ENCODE measurements around the gene TUBA1C. TPM values are rescaled to one million over a fixed set of nuclear protein-coding genes. Genes with fewer than 3 reads are reported as not detected.

The TUBA1C gene
- polyA plus RNA-seq, 1 of the 3 experiments (the other 2 are of a cell fraction), result 3.3 TPM

GRCh38 chr12:49276304-49277290 lies 11.7 kb downstream of the TUBA1C start (continued):
- TF ChIP-seq CTCF (IDR thresholded peaks at IDR 0.05) (no peak), FOSL2 (IDR thresholded peaks at IDR 0.05; ENCODE audit: borderline replicate concordance, low read depth) (no peak), EP300 (IDR thresholded peaks at IDR 0.05; ENCODE audit: borderline replicate concordance in 1 of 2, low read depth in 1 of 2, low read length in 1 of 2) (no peak)

DNA sequence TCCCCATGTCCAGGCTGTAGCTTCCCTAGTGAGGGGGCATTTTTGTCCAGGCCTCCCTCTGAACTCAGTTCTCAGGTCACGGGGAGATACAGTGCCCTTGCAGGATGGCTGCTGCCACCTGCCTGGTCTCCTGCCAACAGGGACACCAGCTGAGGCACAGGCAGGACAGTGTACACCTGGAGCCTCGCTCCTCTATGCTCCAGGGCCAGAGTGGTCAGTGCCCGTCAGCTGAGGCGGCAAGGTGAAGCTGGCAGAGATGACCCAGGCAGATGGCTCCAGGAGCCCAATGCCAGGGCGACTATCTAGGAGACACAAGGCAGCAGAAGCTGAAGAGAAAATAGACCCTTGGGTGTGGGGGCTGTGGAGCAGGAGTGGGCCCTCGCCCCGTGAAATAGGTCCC lies 12.6 kb downstream of the TUBA1C start:
- Histone ChIP-seq H3K4me1 (ENCODE audit: control insufficient read depth in 1 of 2, insufficient read depth in 2 of 2, low read depth in 1 of 2, low read length in 1 of 2) (peaks cover 0 to 16% of the 10 kb centered on the region in 2 experiments; a peak in 1 of 4 replicates), H3K9ac (no peak overlapping the region), H3K4me3 (ENCODE audit: low read depth in 2 of 2, low read length in 1 of 2) (no peak overlapping the region), H3K9me2 (no peaks in the 10 kb centered on the region), H3F3A (replicated peaks; ENCODE audit: insufficient read depth) (no peaks in the 10 kb centered on the region), H3K36me3 (replicated peaks in 1 of 2; ENCODE audit: control insufficient read depth in 1 of 2, insufficient read depth in 2 of 2, low read length in 1 of 2) (no peaks in the 10 kb centered on the region), H2AFZ (ENCODE audit: low read depth) (no peak overlapping the region), H3K27ac (ENCODE audit: low read depth in 2 of 2, low read length in 1 of 2) (no peak overlapping the region), H3K4me2 (no peak overlapping the region), H3K27me3 (ENCODE audit: insufficient read depth) (no peaks in the 10 kb centered on the region), H3K9me3 (no peaks in the 10 kb centered on the region), H4K20me1 (ENCODE audit: insufficient read depth) (no peaks in the 10 kb centered on the region), H3K79me2 (ENCODE audit: insufficient read depth) (no peaks in the 10 kb centered on the region)
- DNase-seq, result no peak
- TF ChIP-seq ELF1 (IDR thresholded peaks at IDR 0.05), result no peak
- no peak for TF ChIP-seq FOSL2 (IDR thresholded peaks at IDR 0.05; ENCODE audit: borderline replicate concordance, low read depth)
- TF ChIP-seq USF1 (IDR thresholded peaks at IDR 0.05; ENCODE audit: borderline replicate concordance, low read depth), result no peak
- TF ChIP-seq POLR2AphosphoS5 (IDR thresholded peaks at IDR 0.05; ENCODE audit: low read depth, low read length), result no peak
- TF ChIP-seq RFX5 (IDR thresholded peaks at IDR 0.05; ENCODE audit: low read length), result no peak
- TF ChIP-seq EZH2phosphoT487 (IDR thresholded peaks at IDR 0.05; ENCODE audit: borderline replicate concordance, low read depth), result no peak
- TF ChIP-seq, protein P1, sequence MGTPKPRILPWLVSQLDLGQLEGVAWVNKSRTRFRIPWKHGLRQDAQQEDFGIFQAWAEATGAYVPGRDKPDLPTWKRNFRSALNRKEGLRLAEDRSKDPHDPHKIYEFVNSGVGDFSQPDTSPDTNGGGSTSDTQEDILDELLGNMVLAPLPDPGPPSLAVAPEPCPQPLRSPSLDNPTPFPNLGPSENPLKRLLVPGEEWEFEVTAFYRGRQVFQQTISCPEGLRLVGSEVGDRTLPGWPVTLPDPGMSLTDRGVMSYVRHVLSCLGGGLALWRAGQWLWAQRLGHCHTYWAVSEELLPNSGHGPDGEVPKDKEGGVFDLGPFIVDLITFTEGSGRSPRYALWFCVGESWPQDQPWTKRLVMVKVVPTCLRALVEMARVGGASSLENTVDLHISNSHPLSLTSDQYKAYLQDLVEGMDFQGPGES (IDR thresholded peaks at IDR 0.05; ENCODE audit: low read depth, low read length), result no peak
- TF ChIP-seq CHD2 (IDR thresholded peaks at IDR 0.05; ENCODE audit: low read length, partially characterized antibody), result no peak
- TF ChIP-seq TAF1 (IDR thresholded peaks at IDR 0.05; ENCODE audit: borderline replicate concordance, low read depth, low read length), result no peak
- TF ChIP-seq GABPA (IDR thresholded peaks at IDR 0.05; ENCODE audit: low read depth), result no peak
- POLR2A ChIA-PET, result interaction anchor here (1.0 kb wide), 1 partner anchor 146 kb away, joined by 4 read pairs; the partner anchor contains the start of gene TUBA1B
- 93% methylated on average over 2 of the region's 7 CpGs for WGBS (ENCODE audit: low lambda C conversion rate)
- CTCF ChIA-PET, result interaction anchor here (1.1 to 3.7 kb wide), 9 partner anchors 9 to 214 kb away, joined by 3 to 22 read pairs (median 5); partner anchors contain the start of genes C1QL4 and DNAJC22

Data from SK-N-SH (cell line).